SK-N-SH treated with all-trans-retinoic acid at 6 μM for 48 hours (cell line): ENCODE data around the gene PKD2L2.

ENCODE experiments used
- ATAC-seq: fragments of 200-7000 bp; cut with Tn5 transposase; 3 replicates; pipeline ENCODE4 v1.9.1; 2020; ENCODE audit warnings: mild to moderate bottlenecking, moderate library complexity
- ARNTL ChIP-seq: fragments of 450-650 bp; formaldehyde crosslinking; IDR thresholded peaks from 2 replicates; pipeline ENCODE4 v1.5.0; 2020; ENCODE audit warnings: low read depth, mild to moderate bottlenecking, moderate library complexity, borderline replicate concordance
- BACH2 ChIP-seq: fragments of 250-450 bp; sonication (Bioruptor Pico); IDR thresholded peaks from 2 replicates; pipeline ENCODE4 v1.9.0; 2021; ENCODE audit warnings: mild to moderate bottlenecking, borderline replicate concordance
- CREB5 ChIP-seq: fragments of 250-450 bp; sonication (Bioruptor Pico); IDR thresholded peaks from 2 replicates; pipeline ENCODE4 v1.5.1; 2020; ENCODE audit warnings: low read depth, mild to moderate bottlenecking, moderate library complexity
- CSDC2 ChIP-seq: fragments of 250-450 bp; sonication (Bioruptor Pico); IDR thresholded peaks from 2 replicates; pipeline ENCODE4 v1.5.0; 2020; ENCODE audit warnings: mild to moderate bottlenecking, moderate library complexity
- CSRNP3 ChIP-seq: fragments of 250-450 bp; sonication (Bioruptor Pico); IDR thresholded peaks from 2 replicates; pipeline ENCODE4 v1.5.1; 2021; ENCODE audit warnings: mild to moderate bottlenecking, moderate library complexity
- ESRRG ChIP-seq: fragments of 250-450 bp; sonication (Bioruptor Pico); IDR thresholded peaks from 2 replicates; pipeline ENCODE4 v1.6.1; 2021; ENCODE audit warnings: mild to moderate bottlenecking
- GLIS3 ChIP-seq: fragments of 250-450 bp; sonication (Bioruptor Pico); IDR thresholded peaks from 2 replicates; pipeline ENCODE4 v1.5.0; 2020; ENCODE audit warnings: mild to moderate bottlenecking, moderate library complexity
- ISL1 ChIP-seq: fragments of 250-450 bp; sonication (Bioruptor Pico); IDR thresholded peaks from 2 replicates; pipeline ENCODE4 v2.1.2; 2022; ENCODE audit warnings: mild to moderate bottlenecking, moderate library complexity
- OSR1 ChIP-seq: fragments of 250-450 bp; sonication (Bioruptor Pico); IDR thresholded peaks from 2 replicates; pipeline ENCODE4 v1.8.0; 2022; ENCODE audit warnings: moderate library complexity, mild to moderate bottlenecking, inconsistent platforms
- PPARA ChIP-seq: fragments of 250-450 bp; sonication (Bioruptor Pico); IDR thresholded peaks from 2 replicates; pipeline ENCODE4 v1.5.0; 2020; ENCODE audit warnings: mild to moderate bottlenecking, borderline replicate concordance
- RARB ChIP-seq: fragments of 250-450 bp; sonication (Bioruptor Pico); IDR thresholded peaks from 2 replicates; pipeline ENCODE4 v1.8.0; 2021; ENCODE audit warnings: mild to moderate bottlenecking, moderate library complexity
- SNAI2 ChIP-seq: fragments of 250-450 bp; sonication (Bioruptor Pico); IDR thresholded peaks from 2 replicates; pipeline ENCODE4 v1.5.0; 2020; ENCODE audit warnings: mild to moderate bottlenecking, moderate library complexity
- TCF4 ChIP-seq: fragments of 250-450 bp; sonication (Bioruptor Pico); IDR thresholded peaks from 2 replicates; pipeline ENCODE4 v1.8.0; 2021; ENCODE audit warnings: mild to moderate bottlenecking, moderate library complexity, borderline replicate concordance
- TSHZ2 ChIP-seq: fragments of 250-450 bp; sonication (Bioruptor Pico); IDR thresholded peaks from 2 replicates; pipeline ENCODE4 v1.5.0; 2020; ENCODE audit warnings: mild to moderate bottlenecking, moderate library complexity
- ZC3H10 ChIP-seq: fragments of 250-450 bp; sonication (Bioruptor Pico); IDR thresholded peaks from 2 replicates; pipeline ENCODE4 v1.5.1; 2021; ENCODE audit warnings: mild to moderate bottlenecking, moderate library complexity
- ZFP3 ChIP-seq: fragments of 250-450 bp; sonication (Bioruptor Pico); IDR thresholded peaks from 2 replicates; pipeline ENCODE4 v1.5.0; 2020; ENCODE audit warnings: mild to moderate bottlenecking, moderate library complexity
- ZFP30 ChIP-seq: fragments of 450-650 bp; formaldehyde crosslinking; IDR thresholded peaks from 2 replicates; pipeline ENCODE4 v1.5.0; 2022; ENCODE audit warnings: mild to moderate bottlenecking, moderate library complexity
- ZNF565 ChIP-seq: fragments of 450-650 bp; formaldehyde crosslinking; conservative IDR thresholded peaks from 2 replicates; pipeline ENCODE4 v1.5.0; 2020; ENCODE audit warnings: low read depth, mild to moderate bottlenecking, moderate library complexity
- ZNF70 ChIP-seq: fragments of 450-650 bp; formaldehyde crosslinking; IDR thresholded peaks from 2 replicates; pipeline ENCODE4 v1.5.0; 2020; ENCODE audit warnings: mild to moderate bottlenecking, moderate library complexity
- ZNF8 ChIP-seq: fragments of 450-650 bp; formaldehyde crosslinking; IDR thresholded peaks from 2 replicates; pipeline ENCODE4 v1.5.0; 2020; ENCODE audit warnings: mild to moderate bottlenecking, moderate library complexity
- TF ChIP-seq, protein P1 (sequence below): fragments of 250-450 bp; sonication (Bioruptor Pico); IDR thresholded peaks from 2 replicates; pipeline ENCODE4 v1.8.0; 2020; ENCODE audit warnings: mild to moderate bottlenecking, moderate library complexity, borderline replicate concordance
- TF ChIP-seq, protein P2 (sequence below): fragments of 250-450 bp; sonication (Bioruptor Pico); IDR thresholded peaks from 2 replicates; pipeline ENCODE4 v1.8.0; 2021; ENCODE audit warnings: low read depth, mild to moderate bottlenecking, moderate library complexity, borderline replicate concordance

Gene PKD2L2

DNA sequence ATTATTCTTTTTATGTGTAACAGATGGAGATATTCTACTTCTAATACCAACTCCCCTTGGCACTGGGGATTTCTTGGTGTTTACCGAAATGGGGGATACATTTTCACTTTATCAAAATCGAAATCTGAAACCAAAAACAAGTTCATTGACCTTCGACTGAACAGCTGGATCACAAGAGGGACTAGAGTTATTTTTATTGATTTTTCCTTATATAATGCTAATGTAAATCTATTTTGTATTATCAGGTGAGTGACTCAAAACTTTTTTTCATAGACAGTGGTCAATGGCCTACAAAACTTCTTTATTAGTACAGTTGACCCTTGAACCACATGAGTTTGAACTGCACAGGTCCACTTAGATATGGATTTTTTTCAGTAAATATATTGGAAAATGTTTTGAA, 10.2 kb downstream of the PKD2L2 start:
- no peak for ATAC-seq
- TF ChIP-seq SNAI2 (CRISPR knock-in tag) (no peak), RARB (no peak), ZNF565 (CRISPR knock-in tag) (no peak), CSDC2 (CRISPR knock-in tag) (no peak), ZC3H10 (CRISPR knock-in tag) (no peak), BACH2 (CRISPR knock-in tag) (no peak)
- TF ChIP-seq, protein P1, sequence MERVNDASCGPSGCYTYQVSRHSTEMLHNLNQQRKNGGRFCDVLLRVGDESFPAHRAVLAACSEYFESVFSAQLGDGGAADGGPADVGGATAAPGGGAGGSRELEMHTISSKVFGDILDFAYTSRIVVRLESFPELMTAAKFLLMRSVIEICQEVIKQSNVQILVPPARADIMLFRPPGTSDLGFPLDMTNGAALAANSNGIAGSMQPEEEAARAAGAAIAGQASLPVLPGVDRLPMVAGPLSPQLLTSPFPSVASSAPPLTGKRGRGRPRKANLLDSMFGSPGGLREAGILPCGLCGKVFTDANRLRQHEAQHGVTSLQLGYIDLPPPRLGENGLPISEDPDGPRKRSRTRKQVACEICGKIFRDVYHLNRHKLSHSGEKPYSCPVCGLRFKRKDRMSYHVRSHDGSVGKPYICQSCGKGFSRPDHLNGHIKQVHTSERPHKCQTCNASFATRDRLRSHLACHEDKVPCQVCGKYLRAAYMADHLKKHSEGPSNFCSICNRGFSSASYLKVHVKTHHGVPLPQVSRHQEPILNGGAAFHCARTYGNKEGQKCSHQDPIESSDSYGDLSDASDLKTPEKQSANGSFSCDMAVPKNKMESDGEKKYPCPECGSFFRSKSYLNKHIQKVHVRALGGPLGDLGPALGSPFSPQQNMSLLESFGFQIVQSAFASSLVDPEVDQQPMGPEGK (CRISPR knock-in tag) = no peak
- TF ChIP-seq, protein P2, sequence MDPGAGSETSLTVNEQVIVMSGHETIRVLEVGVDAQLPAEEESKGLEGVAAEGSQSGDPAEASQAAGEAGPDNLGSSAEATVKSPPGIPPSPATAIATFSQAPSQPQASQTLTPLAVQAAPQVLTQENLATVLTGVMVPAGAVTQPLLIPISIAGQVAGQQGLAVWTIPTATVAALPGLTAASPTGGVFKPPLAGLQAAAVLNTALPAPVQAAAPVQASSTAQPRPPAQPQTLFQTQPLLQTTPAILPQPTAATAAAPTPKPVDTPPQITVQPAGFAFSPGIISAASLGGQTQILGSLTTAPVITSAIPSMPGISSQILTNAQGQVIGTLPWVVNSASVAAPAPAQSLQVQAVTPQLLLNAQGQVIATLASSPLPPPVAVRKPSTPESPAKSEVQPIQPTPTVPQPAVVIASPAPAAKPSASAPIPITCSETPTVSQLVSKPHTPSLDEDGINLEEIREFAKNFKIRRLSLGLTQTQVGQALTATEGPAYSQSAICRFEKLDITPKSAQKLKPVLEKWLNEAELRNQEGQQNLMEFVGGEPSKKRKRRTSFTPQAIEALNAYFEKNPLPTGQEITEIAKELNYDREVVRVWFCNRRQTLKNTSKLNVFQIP = no peak

DNA sequence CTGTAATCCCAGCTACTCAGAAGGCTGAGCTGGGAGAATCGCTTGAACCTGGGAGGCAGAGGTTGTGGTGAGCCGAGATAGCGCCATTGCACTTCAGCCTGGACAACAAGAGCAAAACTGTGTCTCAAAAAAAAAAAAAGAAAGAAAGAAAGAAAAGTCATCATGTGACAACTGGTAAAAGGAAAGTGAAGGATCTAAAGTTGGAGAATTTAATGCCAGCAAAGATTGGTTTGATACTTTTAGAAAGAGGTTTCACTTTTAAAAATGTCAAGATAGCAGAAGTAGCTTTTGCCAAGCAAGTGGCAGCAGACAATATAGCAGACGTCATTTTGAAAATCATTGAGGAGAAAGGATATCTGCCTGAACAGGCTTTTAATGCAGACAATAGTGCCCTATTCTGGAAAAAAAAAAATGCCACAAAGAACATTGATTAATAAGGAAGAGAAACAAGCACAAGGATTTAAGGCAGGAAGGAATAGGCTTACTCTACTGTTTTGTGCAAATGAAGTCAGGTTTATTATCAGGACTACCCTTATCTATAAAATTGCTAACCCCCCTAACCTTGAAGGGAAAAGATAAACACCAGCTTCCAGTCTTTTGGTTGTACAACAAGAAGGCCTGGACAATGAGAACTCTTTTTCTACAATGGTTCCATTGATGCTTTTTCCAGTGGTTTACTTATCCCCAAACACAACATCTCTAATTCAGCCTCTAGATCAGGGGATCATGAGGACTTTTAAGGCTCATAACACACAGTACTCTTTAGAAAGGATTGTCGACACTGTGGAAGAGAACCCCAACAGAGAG, 12.0 kb downstream of the PKD2L2 start:
- TF ChIP-seq CREB5 (CRISPR knock-in tag) (no peak), SNAI2 (CRISPR knock-in tag) (no peak)
- no peak for ATAC-seq

- no peak for ATAC-seq
- no peak for TF ChIP-seq PPARA (CRISPR knock-in tag)
- TF ChIP-seq BACH2 (CRISPR knock-in tag) = no peak
- no peak for TF ChIP-seq ZNF8 (CRISPR knock-in tag)
- no peak for TF ChIP-seq CSRNP3
- no peak for TF ChIP-seq ZFP3
- no peak for TF ChIP-seq ZFP30 (CRISPR knock-in tag)
- TF ChIP-seq TCF4 (CRISPR knock-in tag) = no peak
These were observed 13.3 kb downstream of the PKD2L2 start for GRCh38 chr5:137902408-137903133.

- ATAC-seq = no peak
- no peak for TF ChIP-seq ZFP30 (CRISPR knock-in tag)
- no peak for TF ChIP-seq ISL1 (CRISPR knock-in tag)
- no peak for TF ChIP-seq SNAI2 (CRISPR knock-in tag)
- no peak for TF ChIP-seq OSR1 (CRISPR knock-in tag)
- TF ChIP-seq ARNTL = no peak
- TF ChIP-seq GLIS3 (CRISPR knock-in tag) = no peak
- TF ChIP-seq ZC3H10 (CRISPR knock-in tag) = no peak
- no peak for TF ChIP-seq ZNF8 (CRISPR knock-in tag)
- TF ChIP-seq ESRRG (CRISPR knock-in tag) = no peak
- TF ChIP-seq, protein P2 = no peak
- TF ChIP-seq RARB = no peak
- TF ChIP-seq CSDC2 (CRISPR knock-in tag) = no peak
- TF ChIP-seq ZNF565 (CRISPR knock-in tag) = no peak
- TF ChIP-seq TCF4 (CRISPR knock-in tag) = no peak
- TF ChIP-seq ZFP3 = no peak
- TF ChIP-seq TSHZ2 (CRISPR knock-in tag) = no peak
- TF ChIP-seq ZNF70 (CRISPR knock-in tag) = no peak
These were observed 25.5 kb downstream of the PKD2L2 start for GRCh38 chr5:137914758-137915157.
